ENCODE data around the gene LCK.

LCK gene

GRCh38 chr1:32263744-32264143 lies 12.7 kb downstream of the LCK start:
- H3K27me3 ChIP-seq (ENCODE audit: insufficient read depth, low read length, poor library complexity): no peaks in the 10 kb centered on the region
- no peak overlapping the region for H2BK120ac ChIP-seq (ENCODE audit: low read depth, low read length)
- H2AK5ac ChIP-seq (ENCODE audit: low read length): no peak overlapping the region
- H3K4me3 ChIP-seq (ENCODE audit: low read length): no peak overlapping the region
- H3K4ac ChIP-seq (ENCODE audit: low read depth, low read length): no peak overlapping the region
- H4K5ac ChIP-seq (ENCODE audit: low read length): no peak overlapping the region
- no peaks in the 10 kb centered on the region for H3K36me3 ChIP-seq (ENCODE audit: control insufficient read depth, insufficient read depth, low read length)
- H3K9ac ChIP-seq (ENCODE audit: low read length): no peak overlapping the region
- H3K18ac ChIP-seq (ENCODE audit: low read length): no peak overlapping the region
- WGBS (ENCODE audit: extremely low coverage, insufficient coverage, low lambda C conversion rate): no CpG with 5 or more reads among the region's 4 CpGs
- H3K56ac ChIP-seq (ENCODE audit: low read length): no peak overlapping the region
- no peaks in the 10 kb centered on the region for H3K4me1 ChIP-seq (ENCODE audit: control insufficient read depth, low read depth, low read length)
- H4K8ac ChIP-seq (ENCODE audit: low read depth, low read length): no peak overlapping the region
- DNase-seq: no peak
- H3K79me2 ChIP-seq (ENCODE audit: control insufficient read depth, insufficient read depth, low read length): no peaks in the 10 kb centered on the region
- no peak overlapping the region for H3K23ac ChIP-seq (ENCODE audit: low read length)
- no peak overlapping the region for H3K27ac ChIP-seq (ENCODE audit: low read depth, low read length)
- H2BK5ac ChIP-seq (ENCODE audit: low read length): no peak overlapping the region
- H3K4me2 ChIP-seq (ENCODE audit: low read length): no peak overlapping the region
- H2BK15ac ChIP-seq (replicated peaks; ENCODE audit: low read depth): no peak overlapping the region
- no peaks in the 10 kb centered on the region for H3K79me1 ChIP-seq (ENCODE audit: low read length)

- Histone ChIP-seq H4K8ac (ENCODE audit: low read depth, low read length) (no peak overlapping the region), H3K27ac (ENCODE audit: low read depth, low read length) (no peak overlapping the region)
Measured at GRCh38 chr1:32265846-32266245, 14.8 kb downstream of the LCK start.

GRCh38 chr1:32266921-32267591 lies 16.0 kb downstream of the LCK start:
- no peak overlapping the region for H3K4me3 ChIP-seq (ENCODE audit: low read length)
- H4K8ac ChIP-seq (ENCODE audit: low read depth, low read length): no peak overlapping the region
- H3K4me1 ChIP-seq (ENCODE audit: control insufficient read depth, low read depth, low read length): no peaks in the 10 kb centered on the region
- H2AK5ac ChIP-seq (ENCODE audit: low read length): no peak overlapping the region
- no peak overlapping the region for H3K18ac ChIP-seq (ENCODE audit: low read length)
- no peak overlapping the region for H2BK120ac ChIP-seq (ENCODE audit: low read depth, low read length)
- no peak overlapping the region for H3K4me2 ChIP-seq (ENCODE audit: low read length)
- H2BK5ac ChIP-seq (ENCODE audit: low read length): no peak overlapping the region
- no peak overlapping the region for H3K56ac ChIP-seq (ENCODE audit: low read length)
- no CpG with 5 or more reads among the region's 7 CpGs for WGBS (ENCODE audit: extremely low coverage, insufficient coverage, low lambda C conversion rate)
- no peak overlapping the region for H3K27ac ChIP-seq (ENCODE audit: low read depth, low read length)
- H3K23ac ChIP-seq (ENCODE audit: low read length): no peak overlapping the region
- no peaks in the 10 kb centered on the region for H3K79me1 ChIP-seq (ENCODE audit: low read length)
- no peak overlapping the region for H3K9ac ChIP-seq (ENCODE audit: low read length)
- H3K27me3 ChIP-seq (ENCODE audit: insufficient read depth, low read length, poor library complexity): no peaks in the 10 kb centered on the region
- H3K4ac ChIP-seq (ENCODE audit: low read depth, low read length): no peak overlapping the region
- no peak overlapping the region for H2BK15ac ChIP-seq (replicated peaks; ENCODE audit: low read depth)
- no peaks in the 10 kb centered on the region for H3K36me3 ChIP-seq (ENCODE audit: control insufficient read depth, insufficient read depth, low read length)
- H4K5ac ChIP-seq (ENCODE audit: low read length): no peak overlapping the region
- DNase-seq: no peak
- no peaks in the 10 kb centered on the region for H3K79me2 ChIP-seq (ENCODE audit: control insufficient read depth, insufficient read depth, low read length)

More at GRCh38 chr1:32265846-32266245, 14.8 kb downstream of the LCK start:
- no peaks in the 10 kb centered on the region for H3K79me2 ChIP-seq (ENCODE audit: control insufficient read depth, insufficient read depth, low read length)
- no peak overlapping the region for H2AK5ac ChIP-seq (ENCODE audit: low read length)
- no peak overlapping the region for H3K4ac ChIP-seq (ENCODE audit: low read depth, low read length)
- H3K27me3 ChIP-seq (ENCODE audit: insufficient read depth, low read length, poor library complexity): no peaks in the 10 kb centered on the region
- no peak overlapping the region for H2BK5ac ChIP-seq (ENCODE audit: low read length)
- H3K4me3 ChIP-seq (ENCODE audit: low read length): no peak overlapping the region
- no peaks in the 10 kb centered on the region for H3K4me1 ChIP-seq (ENCODE audit: control insufficient read depth, low read depth, low read length)
- H3K79me1 ChIP-seq (ENCODE audit: low read length): no peaks in the 10 kb centered on the region
- H3K18ac ChIP-seq (ENCODE audit: low read length): no peak overlapping the region
- no peak overlapping the region for H3K4me2 ChIP-seq (ENCODE audit: low read length)
- H3K23ac ChIP-seq (ENCODE audit: low read length): no peak overlapping the region
- WGBS (ENCODE audit: extremely low coverage, insufficient coverage, low lambda C conversion rate): no CpG with 5 or more reads among the region's 9 CpGs
- H2BK15ac ChIP-seq (replicated peaks; ENCODE audit: low read depth): no peak overlapping the region
- no peak overlapping the region for H2BK120ac ChIP-seq (ENCODE audit: low read depth, low read length)
- H3K56ac ChIP-seq (ENCODE audit: low read length): no peak overlapping the region
- no peaks in the 10 kb centered on the region for H3K36me3 ChIP-seq (ENCODE audit: control insufficient read depth, insufficient read depth, low read length)
- no peak overlapping the region for H3K9ac ChIP-seq (ENCODE audit: low read length)
- H4K5ac ChIP-seq (ENCODE audit: low read length): no peak overlapping the region
- DNase-seq: no peak

- H3K36me3 ChIP-seq (ENCODE audit: control insufficient read depth, insufficient read depth, low read length): no peaks in the 10 kb centered on the region
Measured at GRCh38 chr1:32269744-32270143, 18.7 kb downstream of the LCK start.

GRCh38 chr1:32272557-32273390 lies 21.7 kb downstream of the LCK start:
- Histone ChIP-seq H3K36me3 (ENCODE audit: control insufficient read depth, insufficient read depth, low read length) (no peaks in the 10 kb centered on the region), H3K4ac (ENCODE audit: low read depth, low read length) (no peak overlapping the region), H4K8ac (ENCODE audit: low read depth, low read length) (no peak overlapping the region), H3K79me1 (ENCODE audit: low read length) (no peaks in the 10 kb centered on the region), H3K4me3 (ENCODE audit: low read length) (no peak overlapping the region), H3K18ac (ENCODE audit: low read length) (no peak overlapping the region), H3K27ac (ENCODE audit: low read depth, low read length) (no peak overlapping the region), H2BK15ac (replicated peaks; ENCODE audit: low read depth) (no peak overlapping the region), H3K23ac (ENCODE audit: low read length) (no peak overlapping the region), H3K27me3 (ENCODE audit: insufficient read depth, low read length, poor library complexity) (no peaks in the 10 kb centered on the region), H3K4me2 (ENCODE audit: low read length) (no peak overlapping the region), H2BK120ac (ENCODE audit: low read depth, low read length) (no peak overlapping the region), H3K9ac (ENCODE audit: low read length) (no peak overlapping the region), H2BK5ac (ENCODE audit: low read length) (no peak overlapping the region), H3K56ac (ENCODE audit: low read length) (peak overlapping the region; percentile 70), H4K5ac (ENCODE audit: low read length) (no peak overlapping the region), H3K4me1 (ENCODE audit: control insufficient read depth, low read depth, low read length) (peaks cover 7% of the 10 kb centered on the region), H3K79me2 (ENCODE audit: control insufficient read depth, insufficient read depth, low read length) (no peaks in the 10 kb centered on the region), H2AK5ac (ENCODE audit: low read length) (no peak overlapping the region)
- no peak for DNase-seq
- 100% methylated on average over 3 of the region's 7 CpGs for WGBS (ENCODE audit: extremely low coverage, insufficient coverage, low lambda C conversion rate)

More at GRCh38 chr1:32269744-32270143, 18.7 kb downstream of the LCK start:
- H3K23ac ChIP-seq (ENCODE audit: low read length): no peak overlapping the region
- H3K4me2 ChIP-seq (ENCODE audit: low read length): no peak overlapping the region
- H3K18ac ChIP-seq (ENCODE audit: low read length): no peak overlapping the region
- no peak for DNase-seq
- H3K4ac ChIP-seq (ENCODE audit: low read depth, low read length): no peak overlapping the region
- no peak overlapping the region for H3K56ac ChIP-seq (ENCODE audit: low read length)
- H3K4me1 ChIP-seq (ENCODE audit: control insufficient read depth, low read depth, low read length): peaks cover 5% of the 10 kb centered on the region
- H2AK5ac ChIP-seq (ENCODE audit: low read length): no peak overlapping the region
- no peak overlapping the region for H3K27ac ChIP-seq (ENCODE audit: low read depth, low read length)
- no peaks in the 10 kb centered on the region for H3K79me1 ChIP-seq (ENCODE audit: low read length)
- no peaks in the 10 kb centered on the region for H3K27me3 ChIP-seq (ENCODE audit: insufficient read depth, low read length, poor library complexity)
- H4K5ac ChIP-seq (ENCODE audit: low read length): no peak overlapping the region
- no peak overlapping the region for H2BK15ac ChIP-seq (replicated peaks; ENCODE audit: low read depth)
- H3K4me3 ChIP-seq (ENCODE audit: low read length): no peak overlapping the region
- H3K79me2 ChIP-seq (ENCODE audit: control insufficient read depth, insufficient read depth, low read length): no peaks in the 10 kb centered on the region
- no peak overlapping the region for H3K9ac ChIP-seq (ENCODE audit: low read length)
- H2BK5ac ChIP-seq (ENCODE audit: low read length): no peak overlapping the region
- H2BK120ac ChIP-seq (ENCODE audit: low read depth, low read length): no peak overlapping the region
- no peak overlapping the region for H4K8ac ChIP-seq (ENCODE audit: low read depth, low read length)

All from mesendoderm (in vitro differentiated cells).